HG03108 (cell line): ENCODE data around the gene NATD1.

Experiments
- ATAC-seq: cut with Tn5 transposase; IDR thresholded peaks from one replicate; pipeline ENCODE4 v1.9.1; 2021; ENCODE audit warnings: moderate library complexity; ENCODE audit not compliant: unreplicated experiment

NATD1 gene

DNA sequence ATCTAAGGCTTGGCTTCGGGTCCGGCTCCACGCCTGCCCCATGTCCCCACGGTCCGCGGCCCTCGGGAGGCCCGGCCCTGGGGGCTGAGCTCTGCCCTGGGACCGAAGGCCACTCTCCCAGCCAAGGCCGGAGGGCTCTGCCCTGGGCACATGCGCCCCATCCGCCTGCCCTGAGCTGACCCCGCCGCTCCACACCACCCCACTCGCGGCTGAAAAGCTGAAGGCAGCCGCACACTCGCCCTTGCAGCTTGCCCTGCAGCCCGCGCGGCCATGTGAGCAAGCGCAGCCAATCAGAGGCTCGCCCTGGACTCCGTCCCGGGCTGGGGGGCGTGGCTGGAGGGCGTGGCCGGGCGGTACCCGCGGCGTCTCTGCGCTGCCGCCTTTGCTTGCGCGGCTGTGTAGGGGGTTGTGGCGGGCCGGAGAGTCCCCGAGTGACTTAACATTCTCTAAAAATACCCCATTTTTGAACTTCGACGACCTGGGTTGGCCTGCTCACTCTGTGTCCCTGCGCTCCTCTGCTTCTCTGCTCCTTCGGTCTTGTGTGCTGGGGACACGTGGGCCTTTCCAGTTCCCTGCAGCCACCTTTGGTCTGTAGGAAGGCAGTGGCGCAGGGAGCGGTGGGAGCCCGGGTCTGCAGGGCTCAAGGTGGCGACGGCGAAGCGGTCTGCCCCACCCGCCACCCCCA is 22.5 kb upstream of the NATD1 start:
- peak; percentile 95 for ATAC-seq

DNA sequence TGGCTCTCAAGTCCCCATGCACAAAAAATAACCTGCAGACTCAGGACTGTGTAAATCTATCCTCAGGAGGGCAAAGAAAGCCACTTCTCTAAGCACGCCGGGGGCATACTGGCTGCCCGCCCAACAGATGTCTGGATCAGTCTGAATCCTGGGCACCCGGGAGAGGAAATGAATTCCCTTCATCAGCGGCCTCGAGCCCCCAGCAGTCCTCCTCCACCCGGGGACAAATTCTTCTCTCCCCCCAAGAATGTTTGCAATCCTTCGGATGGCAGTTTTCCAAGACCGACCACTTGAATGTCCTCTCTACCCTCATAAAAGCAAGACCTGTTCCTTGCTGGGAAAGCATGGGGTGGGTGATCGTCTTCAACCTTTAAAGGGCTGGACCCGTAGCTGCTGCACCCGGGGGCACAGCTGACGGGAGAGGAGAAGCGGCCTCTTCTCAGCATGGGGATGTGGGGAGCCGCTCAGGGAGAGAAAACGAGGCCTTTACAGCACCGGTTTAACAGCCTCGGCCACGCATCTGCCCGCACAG is 21.9 kb upstream of the NATD1 start:
- no peak for ATAC-seq

DNA sequence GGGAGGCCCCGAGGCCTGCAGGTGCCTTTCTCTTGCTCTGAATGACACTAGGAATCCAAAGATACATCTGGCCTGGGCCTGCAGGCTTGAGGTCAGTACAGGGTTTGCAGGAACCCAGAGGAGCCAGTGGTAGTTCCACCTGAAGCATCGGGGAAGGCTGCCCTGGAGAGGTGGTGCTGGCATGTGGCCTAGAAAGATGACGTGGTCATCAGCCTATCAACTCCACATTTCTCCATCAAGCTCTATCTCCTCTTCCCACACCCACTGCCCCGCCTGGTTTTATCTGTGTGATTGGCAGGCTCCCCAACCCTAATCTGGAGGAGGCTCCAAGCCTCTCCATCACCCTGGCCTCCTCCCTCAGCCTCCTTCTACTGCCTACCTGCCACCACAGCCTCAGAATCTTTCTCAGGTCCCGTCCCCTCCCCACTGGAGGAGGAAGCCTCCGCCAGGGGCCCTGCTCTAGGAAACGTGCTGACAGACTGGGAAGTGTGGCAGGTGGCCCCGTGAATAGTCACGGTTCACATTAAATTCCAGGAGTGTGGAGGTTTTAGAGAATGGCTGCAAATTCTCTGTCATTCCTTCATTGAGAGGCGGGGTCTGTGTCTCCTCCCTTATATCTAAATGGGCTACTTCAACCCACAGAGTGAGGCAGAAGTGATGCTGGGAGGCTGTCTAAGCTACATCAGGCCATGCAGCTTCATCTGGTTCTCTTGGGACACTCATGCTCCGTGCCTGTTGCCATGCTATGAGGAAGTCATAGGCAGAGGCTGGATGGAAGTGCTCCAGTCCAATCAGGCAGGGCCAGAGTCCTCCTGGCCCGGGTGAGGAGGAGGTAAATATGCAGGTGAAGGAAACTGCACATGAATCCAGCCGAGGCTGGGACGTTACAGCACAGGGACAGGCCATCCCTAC is 19.9 kb upstream of the NATD1 start:
- no peak for ATAC-seq

DNA sequence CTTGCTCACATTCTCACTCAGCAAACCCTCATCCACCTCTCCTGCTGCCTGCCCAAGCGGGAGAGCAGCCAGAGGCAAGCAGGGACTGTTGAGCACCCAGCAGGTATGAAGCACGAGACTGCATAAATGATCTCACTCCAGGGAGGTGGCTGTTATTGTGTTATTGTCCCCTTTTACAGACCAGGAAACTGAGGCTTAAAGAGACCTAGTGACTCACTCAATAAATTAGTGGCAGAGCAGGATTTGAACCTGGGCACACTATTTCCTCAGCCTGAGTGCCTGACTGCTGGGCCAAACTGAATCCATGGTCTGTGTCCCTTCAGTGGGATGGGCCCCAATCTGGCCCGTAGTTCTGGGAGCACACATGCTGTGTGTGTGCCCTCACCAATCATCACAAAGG is 19.0 kb upstream of the NATD1 start:
- ATAC-seq, result no peak

DNA sequence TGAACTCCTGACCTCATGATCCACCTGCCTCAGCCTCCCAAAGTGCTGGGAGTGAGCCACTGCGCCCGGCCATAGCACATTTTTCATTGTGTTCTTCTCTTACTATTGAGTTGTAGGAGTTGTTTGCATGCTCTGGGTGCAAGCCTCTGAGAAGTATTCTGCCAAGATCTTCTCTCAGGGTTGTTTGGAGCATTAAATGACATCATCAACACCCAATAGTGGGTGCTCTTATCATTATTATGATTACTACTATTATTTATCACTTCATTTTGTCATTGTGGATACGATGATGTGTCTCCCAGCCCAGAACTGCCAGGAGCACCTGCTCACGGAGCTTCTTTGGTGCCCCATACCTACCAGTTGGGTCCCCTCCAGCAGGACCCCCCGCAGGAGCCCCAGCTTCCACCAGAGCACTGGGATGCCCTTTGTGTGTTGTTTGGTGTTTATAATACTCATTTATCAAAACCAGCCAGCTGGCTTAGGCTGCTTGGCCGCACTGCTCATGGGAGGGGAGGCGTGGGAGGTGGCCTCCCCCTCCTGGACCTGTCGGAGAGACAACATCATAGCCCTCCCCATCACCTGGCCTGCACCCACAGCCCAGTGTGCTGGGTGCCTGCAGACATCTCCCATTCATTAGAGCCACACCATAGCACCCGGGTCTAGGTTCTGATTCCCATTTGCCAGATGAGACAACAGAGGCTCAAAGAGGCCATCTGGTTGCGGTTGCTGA is 18.4 kb upstream of the NATD1 start:
- ATAC-seq, result no peak

DNA sequence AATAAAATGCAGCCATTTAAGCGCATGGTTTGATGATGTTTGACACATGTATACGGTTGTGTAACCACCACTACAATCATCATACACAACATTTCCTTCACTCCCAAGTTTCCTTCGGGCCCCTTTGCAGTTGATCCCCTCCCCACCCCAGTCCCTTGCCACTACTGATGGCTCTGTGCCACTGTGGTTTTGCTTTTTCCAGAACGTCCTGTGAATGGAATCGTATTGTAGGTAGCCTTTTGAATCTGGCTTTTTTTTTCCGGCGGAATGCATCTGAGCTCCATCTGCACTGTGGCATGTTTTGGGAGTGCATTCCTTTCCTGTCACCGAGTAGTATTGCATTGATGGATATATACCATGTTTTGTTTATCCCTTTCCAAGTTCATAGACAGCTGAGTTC is 16.2 kb upstream of the NATD1 start:
- no peak for ATAC-seq

DNA sequence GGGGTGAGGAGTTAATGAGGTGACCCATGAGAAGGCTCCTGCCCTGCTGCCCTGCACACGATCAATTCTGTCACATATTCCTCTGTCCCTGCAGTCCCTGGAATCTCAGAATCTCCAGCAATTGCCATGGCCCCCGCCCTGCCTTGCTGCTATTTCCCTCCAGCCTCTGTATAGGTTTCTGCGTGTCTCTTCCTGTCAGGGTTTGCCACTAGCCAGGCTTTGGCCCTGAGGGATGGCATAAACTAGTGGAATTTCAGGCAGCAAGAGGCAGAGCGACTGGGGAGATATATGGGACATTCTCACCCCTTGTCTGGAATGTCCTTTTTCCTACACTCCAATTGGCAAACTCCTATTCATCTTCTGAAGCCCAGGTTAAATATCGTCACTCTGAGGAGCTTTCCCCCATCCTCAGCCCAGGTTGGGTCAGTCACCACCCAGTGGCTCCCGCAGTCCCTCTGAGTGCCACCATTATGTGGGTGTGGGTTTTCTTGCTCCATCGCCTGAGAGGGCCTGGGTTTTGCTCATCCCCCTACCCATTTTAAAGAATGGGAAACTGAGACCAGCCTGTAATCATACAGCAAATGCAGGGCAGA is 15.5 kb upstream of the NATD1 start:
- no peak for ATAC-seq

DNA sequence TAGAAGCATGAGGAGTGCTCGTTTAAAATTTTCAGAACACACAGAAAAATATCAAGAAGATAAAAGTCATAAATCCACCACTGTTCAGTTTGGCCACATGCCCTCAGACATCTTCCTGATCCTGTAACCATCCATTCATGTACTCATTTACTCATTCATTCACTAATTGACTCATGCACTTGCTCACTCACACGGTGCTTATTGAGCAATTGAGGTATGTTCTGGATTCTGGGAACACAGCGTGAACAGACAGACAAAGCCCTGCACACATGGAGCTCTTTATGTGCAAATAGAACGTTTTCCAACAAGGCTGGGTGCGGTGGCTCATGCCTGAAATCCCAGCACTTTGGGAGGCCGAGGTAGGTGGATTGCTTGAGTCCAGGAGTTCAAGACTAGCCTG is 10.2 kb upstream of the NATD1 start:
- no peak for ATAC-seq

DNA sequence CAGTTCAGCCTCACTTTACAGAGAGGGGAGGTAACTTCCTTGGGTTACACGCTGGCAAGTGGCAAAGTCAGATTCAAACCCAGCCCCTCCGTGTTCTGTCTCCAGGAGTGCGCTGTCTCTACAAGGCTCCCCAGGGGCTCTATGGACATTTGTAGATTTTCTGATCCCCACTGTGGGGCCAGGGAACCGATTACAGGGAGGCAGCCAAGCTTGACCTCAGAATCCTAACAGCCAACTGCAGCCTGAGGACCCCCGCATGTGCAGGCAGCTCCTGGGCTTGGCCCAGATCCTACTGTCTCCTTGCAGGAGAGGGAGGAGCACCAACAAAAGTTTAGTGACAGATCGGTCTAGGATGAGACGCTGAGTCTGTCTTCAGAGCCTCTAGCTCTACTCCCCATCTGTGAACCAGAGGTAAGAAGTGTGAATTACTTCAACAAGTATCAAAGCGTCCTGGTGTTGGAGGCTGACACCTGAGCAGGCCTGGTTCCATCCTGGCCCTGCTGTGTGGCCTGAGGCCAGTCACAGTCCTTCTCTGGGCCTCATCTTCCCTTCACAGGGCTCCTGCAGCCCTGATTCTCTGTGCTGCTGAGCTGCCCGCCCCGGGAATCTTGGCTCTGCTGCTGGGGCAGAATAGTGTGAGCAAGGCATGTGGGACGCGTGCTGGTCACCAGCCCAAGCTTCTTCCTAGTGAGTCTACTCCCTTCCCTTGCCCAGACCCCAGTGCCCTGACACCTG is 9.2 kb upstream of the NATD1 start:
- no peak for ATAC-seq

DNA sequence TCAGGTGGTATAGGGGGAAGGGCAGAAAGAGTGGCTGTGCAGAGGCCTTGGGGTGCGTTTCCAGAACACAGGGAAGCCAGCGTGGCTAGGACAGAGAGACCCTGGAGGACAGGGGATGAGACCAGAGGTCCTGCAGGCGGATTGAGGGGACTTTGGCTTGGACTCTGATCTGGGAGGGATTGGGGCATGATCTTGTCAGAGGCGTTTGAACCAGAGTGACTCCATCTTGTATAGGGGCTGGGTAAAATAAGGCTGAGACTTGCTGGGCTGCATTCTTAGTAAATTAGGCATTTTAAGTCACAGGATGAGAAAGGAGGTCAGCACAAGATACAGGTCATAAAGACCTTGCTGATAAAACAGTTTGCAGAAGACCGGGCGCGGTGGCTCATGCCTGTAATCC is 5.4 kb upstream of the NATD1 start:
- no peak for ATAC-seq

DNA sequence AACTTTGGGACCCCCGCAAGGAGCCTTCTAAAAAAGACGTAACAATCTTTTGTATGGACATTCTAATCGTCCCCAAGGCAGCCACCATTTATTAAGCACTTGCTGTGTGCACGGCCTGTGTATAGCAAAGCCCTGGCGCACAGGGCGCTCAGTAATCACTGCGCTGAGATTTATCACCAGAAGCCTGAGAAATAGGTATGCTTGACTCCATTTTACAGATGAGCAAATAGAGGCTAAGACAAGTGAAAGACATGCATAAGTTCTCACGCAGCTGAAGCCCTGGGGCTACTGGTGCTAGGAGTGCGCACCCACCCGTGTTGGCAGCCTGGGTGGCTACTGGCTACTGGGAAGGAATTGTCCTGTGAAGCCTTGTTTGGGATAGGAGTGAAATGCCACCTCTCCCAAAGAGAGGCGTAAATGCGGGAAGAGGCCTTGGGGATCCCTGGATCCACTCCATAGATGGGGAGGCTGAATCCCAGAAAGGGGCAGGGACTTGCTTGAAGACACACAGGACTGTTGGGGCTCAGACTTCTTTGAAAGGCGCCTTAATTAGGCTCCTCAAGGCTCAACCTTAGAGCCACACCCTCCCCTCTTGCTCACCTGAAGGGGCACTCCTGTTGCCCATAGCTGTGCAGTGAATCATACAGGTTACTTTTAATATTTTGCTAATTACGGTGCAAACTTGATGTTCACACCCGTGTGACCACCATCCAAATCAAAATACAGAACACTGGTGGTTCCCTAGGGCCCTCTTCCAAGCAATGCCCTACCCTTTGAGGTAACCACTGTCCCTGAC is 634 bp upstream of the NATD1 start:
- ATAC-seq, result no peak

DNA sequence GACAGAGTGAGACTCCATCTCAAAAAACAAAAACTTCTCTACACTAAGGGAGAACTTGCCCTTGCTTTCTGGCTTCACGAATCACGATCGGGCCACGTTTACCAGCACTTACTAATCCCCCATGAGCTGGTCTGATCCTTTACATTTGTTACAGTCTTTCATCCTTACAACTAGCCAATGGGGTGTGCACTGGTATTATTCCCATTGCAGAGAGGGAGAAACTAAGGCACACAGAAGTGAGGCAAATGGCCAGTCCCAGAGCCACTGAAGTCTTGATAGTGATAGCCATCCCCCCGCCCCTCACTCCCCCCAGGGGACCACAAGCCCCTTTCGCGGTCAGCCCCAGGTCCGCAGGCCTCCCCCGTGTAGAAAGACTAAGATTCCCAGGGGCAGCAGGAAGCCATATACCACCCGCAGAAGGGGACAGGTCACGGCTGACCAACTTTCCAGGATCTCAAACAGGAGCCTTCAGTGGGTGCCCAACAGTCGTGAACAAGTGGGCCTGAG is 868 bp downstream of the NATD1 start:
- no peak for ATAC-seq

DNA sequence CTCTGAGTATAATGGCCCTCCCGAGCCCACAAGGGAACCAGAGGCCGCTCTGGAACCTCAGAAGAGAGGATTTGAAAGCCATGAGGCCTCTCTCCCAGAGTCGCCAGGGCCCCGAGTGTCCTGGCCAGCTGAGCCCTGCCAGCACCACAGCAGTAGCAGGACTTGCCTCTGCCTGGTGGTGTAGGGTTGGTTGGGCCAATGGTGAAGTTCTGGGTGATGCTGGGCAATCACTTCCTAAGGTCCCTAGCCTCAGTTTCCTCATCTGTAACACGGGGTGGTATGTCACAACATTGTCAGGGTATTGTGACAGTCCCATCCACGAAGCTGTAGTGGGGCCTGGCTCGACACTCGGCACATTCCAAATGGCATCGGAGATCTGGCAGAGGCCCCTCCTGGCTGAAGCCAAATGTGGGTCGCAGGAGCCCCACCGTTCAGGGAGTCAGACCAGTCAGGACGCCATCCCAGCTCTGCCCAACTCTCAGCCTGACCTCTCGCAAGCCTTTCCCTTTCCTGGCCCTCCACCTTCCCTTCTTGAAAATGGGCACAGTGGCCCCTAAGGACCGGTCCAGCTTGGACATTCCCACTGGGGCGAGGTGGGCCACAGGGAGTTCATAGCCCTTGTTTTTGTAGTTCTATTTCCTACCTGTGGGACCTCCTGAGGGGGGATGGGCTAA is 1.7 kb downstream of the NATD1 start:
- ATAC-seq, result no peak

DNA sequence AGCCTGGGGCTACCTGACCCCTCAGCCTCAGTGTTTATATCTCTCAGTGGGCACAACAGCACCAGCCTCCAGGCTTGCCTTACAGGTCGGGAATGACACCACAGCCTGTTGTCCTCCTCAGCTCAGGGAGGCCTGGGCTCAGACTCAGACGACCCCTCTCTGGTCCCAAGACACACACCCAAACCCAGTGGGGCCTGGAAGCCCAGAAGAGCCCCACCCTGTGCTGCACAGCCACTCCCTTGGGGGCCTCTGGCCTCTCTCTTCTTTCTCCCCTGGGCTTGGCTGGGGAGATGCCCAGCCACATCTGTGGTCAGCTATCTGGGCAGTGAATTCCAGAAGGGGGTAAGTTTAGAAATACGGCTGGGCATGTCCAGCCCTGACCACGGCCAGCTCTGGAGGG is 2.4 kb downstream of the NATD1 start:
- no peak for ATAC-seq

DNA sequence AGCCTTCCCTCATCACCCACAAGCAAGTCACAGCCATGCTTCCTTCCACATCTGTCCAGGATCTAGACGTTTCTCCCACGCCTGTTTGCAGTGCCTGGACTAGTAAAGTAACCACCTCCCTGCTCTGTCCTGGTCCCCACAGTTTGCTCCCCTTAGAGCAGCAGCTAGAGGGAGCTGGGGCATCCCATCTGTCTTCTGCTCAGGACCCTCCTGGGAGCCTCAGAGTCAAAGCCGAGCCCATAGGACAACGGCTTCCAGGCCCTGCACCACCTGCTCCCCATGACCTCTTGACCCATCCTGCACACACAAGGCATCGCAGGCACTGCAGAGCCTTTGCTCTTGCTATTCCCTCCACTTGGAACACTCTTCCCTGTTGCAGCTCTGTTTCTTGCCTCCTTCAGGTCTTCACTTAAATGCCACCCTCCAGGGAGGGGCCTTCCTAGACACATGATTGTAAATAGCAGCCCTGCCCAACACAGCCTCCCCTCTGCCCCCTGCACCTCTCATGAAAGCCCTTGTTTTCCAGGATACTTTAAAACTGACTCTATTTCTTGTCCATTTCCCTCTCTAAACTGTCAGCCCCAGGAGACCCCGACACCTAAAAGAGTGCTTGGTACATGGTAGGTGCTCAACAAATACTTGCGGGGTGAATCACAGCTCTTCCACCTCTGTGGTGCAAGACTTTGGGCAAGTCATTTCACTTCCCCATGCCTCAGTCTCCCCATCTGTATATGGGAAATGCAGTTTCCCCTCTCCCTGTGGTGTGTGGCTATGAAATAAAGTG is 3.1 kb downstream of the NATD1 start:
- no peak for ATAC-seq

DNA sequence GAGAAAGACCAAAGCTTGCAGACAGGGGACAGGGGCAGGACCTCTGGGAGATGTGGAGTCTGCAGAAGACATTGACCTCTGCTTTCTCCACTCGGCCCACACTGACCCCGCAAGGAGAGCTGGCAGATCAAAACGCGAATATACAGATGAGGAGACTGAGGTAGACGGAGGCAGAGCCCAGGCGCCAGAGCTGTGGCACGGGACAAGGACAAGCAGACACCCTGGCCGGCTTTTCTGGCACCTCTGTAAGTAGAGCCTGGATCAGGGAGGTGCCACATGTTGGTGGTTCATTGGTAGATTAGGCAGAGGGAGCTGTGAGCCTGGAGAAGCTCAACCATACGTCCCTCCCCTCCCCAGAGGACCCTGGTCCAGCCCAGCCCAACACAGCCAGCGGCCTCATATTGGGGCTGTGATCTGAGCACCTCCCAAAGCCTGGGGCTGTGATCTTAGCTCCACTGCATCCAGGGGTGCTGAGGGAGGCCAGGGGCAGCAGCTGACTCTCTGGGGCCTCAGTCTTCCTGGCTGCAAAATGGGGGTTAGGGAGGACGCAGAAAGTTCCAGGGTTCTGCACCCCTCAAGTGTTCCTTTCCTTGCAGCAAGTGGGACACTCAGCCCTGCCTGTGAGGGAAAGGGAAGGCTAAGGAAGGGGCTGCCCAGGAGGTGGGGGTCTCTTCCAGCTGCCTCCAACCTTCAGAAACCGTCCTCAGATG is 4.0 kb downstream of the NATD1 start:
- ATAC-seq, result no peak

DNA sequence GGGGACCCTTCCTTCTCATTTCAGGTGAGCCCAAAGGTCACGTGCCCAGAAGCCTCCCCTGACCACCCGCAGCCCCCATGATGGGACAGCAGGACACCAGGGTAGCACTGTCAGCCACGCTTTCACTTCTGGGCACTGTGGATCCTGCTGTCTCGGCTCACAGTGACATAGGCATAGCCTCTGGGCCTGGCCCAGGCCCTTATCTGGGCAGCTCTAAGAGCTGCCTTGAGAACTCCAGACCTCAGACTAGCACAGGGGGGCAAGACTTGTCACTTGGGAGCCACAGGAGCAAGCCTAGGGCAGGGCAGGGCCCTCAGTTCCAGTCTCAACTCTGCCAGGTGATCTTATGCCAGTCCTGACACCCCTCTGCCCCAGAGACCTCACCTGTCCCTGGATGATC is 4.7 kb downstream of the NATD1 start:
- ATAC-seq, result no peak
